Ectodermal cell (in vitro differentiated cells): ENCODE results near the gene C10orf53.

ENCODE experiments used
- H3K27ac ChIP-seq: 2 replicates; pipeline ENCODE4 v1.7.0; 2013; ENCODE audit warnings: mild to moderate bottlenecking, low read depth, low read length; ENCODE audit not compliant: insufficient read depth, poor library complexity, severe bottlenecking
- H3K27me3 ChIP-seq: 2 replicates; pipeline ENCODE4 v1.7.0; 2013; ENCODE audit warnings: mild to moderate bottlenecking, low read length; ENCODE audit not compliant: insufficient read depth, control insufficient read depth, poor library complexity, severe bottlenecking
- H3K36me3 ChIP-seq: one replicate; pipeline ENCODE4 v1.7.0; 2013; ENCODE audit warnings: low read length; ENCODE audit not compliant: control insufficient read depth, insufficient read depth
- H3K4me1 ChIP-seq: one replicate; pipeline ENCODE4 v1.7.0; 2013; ENCODE audit warnings: low read length; ENCODE audit not compliant: control insufficient read depth, insufficient read depth
- H3K4me3 ChIP-seq: 2 replicates; pipeline ENCODE4 v1.7.0; 2013; ENCODE audit warnings: low read depth, low read length, control low read depth; ENCODE audit not compliant: insufficient read depth
- H3K9me3 ChIP-seq: 2 replicates; pipeline ENCODE4 v1.7.0; 2013; ENCODE audit warnings: mild to moderate bottlenecking, low read length, moderate library complexity; ENCODE audit not compliant: control insufficient read depth
- WGBS, 2 experiments: methylation state at CpG; one replicate each; pipeline ENCODE4 v1.1.7; 2013; ENCODE audit warnings: missing lambda C conversion rate in 2 of 2; 5-methylcytosine and 5-hydroxymethylcytosine counted together

C10orf53 gene

GRCh38 chr10:49645871-49646870, 33.3 kb upstream of the C10orf53 start:
- no peak overlapping the region for H3K27ac ChIP-seq
- H3K36me3 ChIP-seq: no peaks in the 10 kb centered on the region
- no peaks in the 10 kb centered on the region for H3K4me1 ChIP-seq
- H3K27me3 ChIP-seq: no peaks in the 10 kb centered on the region
- no peak overlapping the region for H3K4me3 ChIP-seq
- WGBS, 2 experiments: 91 to 93% methylated on average over 22 of the region's 22 CpGs
- no peaks in the 10 kb centered on the region for H3K9me3 ChIP-seq

GRCh38 chr10:49647554-49647953, 31.9 kb upstream of the C10orf53 start:
- Histone ChIP-seq H3K27ac (no peak overlapping the region), H3K4me3 (no peak overlapping the region), H3K9me3 (no peaks in the 10 kb centered on the region), H3K27me3 (no peaks in the 10 kb centered on the region), H3K36me3 (no peaks in the 10 kb centered on the region), H3K4me1 (no peaks in the 10 kb centered on the region)
- WGBS, 2 experiments: 89 to 92% methylated on average over 3 to 4 of the region's 4 CpGs

GRCh38 chr10:49647985-49648795, 31.3 kb upstream of the C10orf53 start:
- Histone ChIP-seq H3K4me3 (no peak overlapping the region), H3K9me3 (no peaks in the 10 kb centered on the region), H3K36me3 (no peaks in the 10 kb centered on the region), H3K27me3 (no peaks in the 10 kb centered on the region), H3K4me1 (no peaks in the 10 kb centered on the region), H3K27ac (no peak overlapping the region)
- 85 to 86% methylated on average over 18 of the region's 18 CpGs for WGBS, 2 experiments

- Histone ChIP-seq H3K27ac (no peak overlapping the region), H3K4me1 (no peaks in the 10 kb centered on the region), H3K4me3 (no peak overlapping the region), H3K36me3 (no peaks in the 10 kb centered on the region), H3K27me3 (no peaks in the 10 kb centered on the region), H3K9me3 (no peaks in the 10 kb centered on the region)
- 27 to 28% methylated on average over 17 of the region's 17 CpGs for WGBS, 2 experiments
Observed at GRCh38 chr10:49649294-49649693, 30.2 kb upstream of the C10orf53 start.

- Histone ChIP-seq H3K27ac (no peak overlapping the region), H3K4me3 (no peak overlapping the region), H3K36me3 (no peaks in the 10 kb centered on the region), H3K4me1 (no peaks in the 10 kb centered on the region), H3K9me3 (no peaks in the 10 kb centered on the region), H3K27me3 (no peaks in the 10 kb centered on the region)
- WGBS, 2 experiments: 77 to 82% methylated on average over 8 of the region's 8 CpGs
Observed at GRCh38 chr10:49649936-49650723, 29.3 kb upstream of the C10orf53 start.

- 96 to 100% methylated on average over 1 of the region's 1 CpG for WGBS, 2 experiments
- H3K9me3 ChIP-seq: no peaks in the 10 kb centered on the region
- no peak overlapping the region for H3K27ac ChIP-seq
- H3K4me1 ChIP-seq: no peaks in the 10 kb centered on the region
- no peaks in the 10 kb centered on the region for H3K27me3 ChIP-seq
- no peaks in the 10 kb centered on the region for H3K36me3 ChIP-seq
- H3K4me3 ChIP-seq: no peak overlapping the region
Observed at GRCh38 chr10:49650724-49651034, 28.8 kb upstream of the C10orf53 start.

GRCh38 chr10:49651039-49651835, 28.2 kb upstream of the C10orf53 start:
- H3K4me3 ChIP-seq: no peak overlapping the region
- WGBS, 2 experiments: 95% methylated on average over 15 of the region's 15 CpGs
- no peaks in the 10 kb centered on the region for H3K27me3 ChIP-seq
- no peaks in the 10 kb centered on the region for H3K36me3 ChIP-seq
- H3K4me1 ChIP-seq: no peaks in the 10 kb centered on the region
- H3K27ac ChIP-seq: no peak overlapping the region
- H3K9me3 ChIP-seq: no peaks in the 10 kb centered on the region

GRCh38 chr10:49651917-49652316, 27.5 kb upstream of the C10orf53 start:
- no peaks in the 10 kb centered on the region for H3K9me3 ChIP-seq
- H3K36me3 ChIP-seq: no peaks in the 10 kb centered on the region
- no peaks in the 10 kb centered on the region for H3K4me1 ChIP-seq
- H3K27me3 ChIP-seq: no peaks in the 10 kb centered on the region
- 83 to 87% methylated on average over 2 of the region's 2 CpGs for WGBS, 2 experiments
- H3K4me3 ChIP-seq: no peak overlapping the region
- no peak overlapping the region for H3K27ac ChIP-seq

- Histone ChIP-seq H3K4me1 (no peaks in the 10 kb centered on the region), H3K27me3 (no peaks in the 10 kb centered on the region), H3K4me3 (no peak overlapping the region), H3K9me3 (no peaks in the 10 kb centered on the region), H3K27ac (no peak overlapping the region), H3K36me3 (no peaks in the 10 kb centered on the region)
- 89 to 91% methylated on average over 15 of the region's 15 CpGs for WGBS, 2 experiments
Observed at GRCh38 chr10:49652421-49653272, 26.8 kb upstream of the C10orf53 start.
